ENCODE data around the gene ULK4.

DNA sequence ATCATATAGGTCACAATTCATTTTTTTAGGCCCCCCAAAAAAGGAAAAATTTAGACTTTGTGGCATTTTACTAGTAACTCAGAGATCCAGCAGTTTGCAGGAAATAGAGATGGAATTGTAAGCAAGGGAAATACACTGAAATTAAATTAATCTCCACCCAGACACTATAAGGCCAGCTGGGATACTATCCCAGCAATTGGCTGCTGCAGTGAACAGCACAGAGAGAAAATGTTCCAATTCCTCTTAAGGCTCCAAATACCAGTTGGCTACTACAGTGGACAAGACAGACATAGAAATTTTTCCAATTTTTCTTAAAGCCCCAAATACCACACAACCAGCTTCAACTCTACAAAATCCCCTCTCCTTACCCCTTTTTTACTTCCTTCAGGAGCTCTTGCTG lies 78.9 kb downstream of the ULK4 start:
- TF ChIP-seq, protein P1, sequence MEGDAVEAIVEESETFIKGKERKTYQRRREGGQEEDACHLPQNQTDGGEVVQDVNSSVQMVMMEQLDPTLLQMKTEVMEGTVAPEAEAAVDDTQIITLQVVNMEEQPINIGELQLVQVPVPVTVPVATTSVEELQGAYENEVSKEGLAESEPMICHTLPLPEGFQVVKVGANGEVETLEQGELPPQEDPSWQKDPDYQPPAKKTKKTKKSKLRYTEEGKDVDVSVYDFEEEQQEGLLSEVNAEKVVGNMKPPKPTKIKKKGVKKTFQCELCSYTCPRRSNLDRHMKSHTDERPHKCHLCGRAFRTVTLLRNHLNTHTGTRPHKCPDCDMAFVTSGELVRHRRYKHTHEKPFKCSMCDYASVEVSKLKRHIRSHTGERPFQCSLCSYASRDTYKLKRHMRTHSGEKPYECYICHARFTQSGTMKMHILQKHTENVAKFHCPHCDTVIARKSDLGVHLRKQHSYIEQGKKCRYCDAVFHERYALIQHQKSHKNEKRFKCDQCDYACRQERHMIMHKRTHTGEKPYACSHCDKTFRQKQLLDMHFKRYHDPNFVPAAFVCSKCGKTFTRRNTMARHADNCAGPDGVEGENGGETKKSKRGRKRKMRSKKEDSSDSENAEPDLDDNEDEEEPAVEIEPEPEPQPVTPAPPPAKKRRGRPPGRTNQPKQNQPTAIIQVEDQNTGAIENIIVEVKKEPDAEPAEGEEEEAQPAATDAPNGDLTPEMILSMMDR (IDR thresholded peaks at IDR 0.05), result no peak
- no peak for TF ChIP-seq EP300 (IDR thresholded peaks at IDR 0.05)
- no peak for TF ChIP-seq POLR2A (IDR thresholded peaks at IDR 0.05)

Measured in ovary (tissue), 3 donors.